ENCODE results near the gene MTUS2.
"Not testable (repeated sequence)": the region's sequence is repeated elsewhere in the genome, so short reads cannot be mapped to it uniquely, and the experiment has no call there.

MTUS2 gene

DNA sequence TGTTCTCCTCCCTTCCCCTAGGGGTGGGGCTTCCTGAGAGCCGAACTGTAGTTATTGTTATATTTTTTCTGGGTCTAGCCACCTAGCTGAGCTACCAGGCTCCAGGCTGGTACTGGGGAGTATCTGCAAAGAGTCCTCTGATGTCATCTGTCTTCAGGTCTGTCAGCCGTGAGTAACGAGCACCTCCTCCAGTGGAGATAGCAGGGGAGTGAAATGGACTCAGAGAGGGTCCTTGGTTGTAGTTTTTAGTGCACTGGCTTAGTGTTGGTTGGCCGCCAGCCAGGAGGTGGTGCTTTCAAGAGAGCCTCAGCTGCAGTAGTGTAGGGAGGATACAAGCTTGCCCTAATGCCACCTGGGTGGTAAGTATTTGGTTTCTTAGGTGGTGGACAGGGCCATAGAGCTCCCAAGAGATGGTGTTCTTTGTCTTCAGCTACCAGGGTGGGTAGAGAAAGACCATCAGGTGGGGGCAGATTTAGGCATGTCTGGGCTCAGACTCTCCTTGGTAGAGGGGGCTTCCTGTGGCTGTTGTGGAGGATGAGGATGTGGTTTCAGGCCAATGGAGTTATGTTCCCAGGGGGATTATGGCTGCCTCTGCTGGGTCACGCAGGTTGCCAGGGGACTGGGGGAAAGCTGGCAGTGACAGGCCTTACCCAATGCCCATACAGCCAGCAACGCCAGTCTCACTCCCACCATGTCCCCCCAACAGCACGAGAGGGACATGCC, 525.9 kb downstream of the MTUS2 start:
- not testable (repeated sequence) for DNase-seq

- DNase-seq: no peak
Observed at GRCh38 chr13:29355029-29355428, 534.9 kb downstream of the MTUS2 start.

DNA sequence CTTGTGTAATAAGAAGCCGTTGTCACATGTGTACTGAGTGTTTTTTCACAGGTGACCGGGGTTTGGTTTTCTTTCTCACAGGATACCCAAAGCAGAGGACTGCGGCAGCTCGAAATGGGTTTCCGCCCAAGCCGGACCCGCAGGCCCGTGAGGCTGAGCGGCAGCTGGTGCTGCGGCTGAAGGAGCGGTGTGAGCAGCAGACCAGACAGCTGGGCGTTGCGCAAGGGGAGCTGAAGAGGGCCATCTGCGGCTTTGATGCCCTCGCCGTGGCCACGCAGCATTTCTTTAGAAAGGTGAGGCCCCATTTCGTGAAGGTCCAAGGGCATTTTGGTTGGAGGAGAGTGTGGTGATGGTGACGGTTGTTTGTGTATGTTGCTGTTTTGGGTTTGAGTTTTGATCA, 539.0 kb downstream of the MTUS2 start:
- DNase-seq: no peak

DNA sequence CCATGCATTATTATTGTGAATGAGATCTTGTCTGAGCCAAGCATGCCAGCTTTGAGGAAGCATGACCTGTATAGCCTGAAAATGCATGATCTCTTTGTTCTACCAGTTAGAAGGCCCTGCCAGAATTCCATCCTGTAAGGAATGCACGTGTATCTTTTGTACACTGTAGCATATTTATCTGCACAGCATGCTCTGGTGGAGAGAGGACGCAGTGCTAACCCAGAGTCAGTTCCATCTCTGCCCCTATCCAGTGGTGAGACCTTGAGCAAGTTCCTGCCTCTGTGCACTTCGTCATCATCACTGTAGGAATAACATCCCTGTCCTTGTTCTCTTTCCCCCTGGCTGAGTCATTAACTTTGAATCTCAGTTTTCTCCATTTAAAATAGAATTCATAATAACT, 541.6 kb downstream of the MTUS2 start:
- no peak for DNase-seq

DNA sequence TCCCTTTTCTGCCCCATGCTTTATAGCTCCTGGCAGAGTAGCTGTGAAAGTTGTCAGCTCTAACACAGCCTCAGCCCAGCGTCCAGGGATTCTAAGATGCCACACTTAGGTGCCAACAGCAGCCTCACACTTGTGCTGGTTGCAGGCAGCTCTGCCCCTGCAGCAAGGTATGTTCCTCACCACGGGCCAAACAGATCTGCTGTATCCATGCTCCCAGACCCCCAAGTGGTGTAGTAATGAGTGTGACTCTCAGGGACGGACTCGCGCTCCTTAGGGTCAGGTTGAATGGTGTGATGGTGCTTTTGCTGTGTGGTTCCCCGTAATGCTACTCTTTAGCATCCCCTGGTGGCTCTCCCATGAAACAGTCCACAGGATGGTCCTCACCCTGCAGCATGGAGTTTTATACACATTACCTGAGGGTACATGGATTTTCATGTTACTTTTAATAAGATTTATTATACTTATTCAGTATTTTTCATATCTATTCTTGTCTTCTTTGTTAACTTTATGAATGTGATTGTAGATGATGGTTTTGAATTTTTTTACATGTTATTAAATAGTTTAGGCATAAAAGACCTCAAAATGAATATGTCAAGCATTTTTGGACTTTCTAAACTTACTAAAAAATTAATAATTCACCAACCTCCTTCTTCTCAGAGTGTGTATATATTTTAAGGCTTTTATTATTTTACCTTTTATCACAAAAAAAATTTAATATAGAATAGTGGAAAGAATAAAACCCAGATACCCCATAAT, 542.9 kb downstream of the MTUS2 start:
- DNase-seq: no peak

DNA sequence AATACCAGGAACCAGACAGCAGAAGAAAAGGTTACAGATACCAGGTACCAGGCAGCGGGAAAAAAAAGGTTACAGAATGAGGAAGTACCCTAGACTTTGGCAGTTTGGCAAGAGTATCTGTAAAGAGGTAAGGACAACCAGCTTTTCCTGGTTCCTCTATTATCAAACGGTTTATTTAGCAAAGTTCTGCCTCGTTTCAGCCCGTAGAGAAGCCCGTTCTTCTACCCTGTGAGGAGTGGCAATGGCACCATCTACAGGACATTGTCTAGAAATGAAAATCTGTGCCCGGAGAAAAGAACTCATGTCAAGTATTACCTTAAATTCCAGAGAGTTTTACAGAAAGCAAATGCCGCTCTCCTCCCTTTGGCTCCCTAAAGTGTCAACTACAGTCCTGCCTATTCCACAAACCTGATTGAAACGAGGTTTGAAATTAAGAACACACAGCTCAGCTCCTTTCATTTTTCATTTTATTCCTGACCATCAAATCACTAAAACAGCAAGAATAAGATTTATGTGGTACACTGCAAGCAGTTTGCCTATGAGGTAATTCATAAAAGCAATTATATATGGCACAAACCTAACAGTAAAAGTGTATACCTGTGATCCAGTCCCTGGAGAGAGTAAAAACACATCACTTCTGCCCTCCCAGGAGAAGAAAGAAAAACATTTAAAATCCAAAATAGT, 549.1 kb downstream of the MTUS2 start:
- DNase-seq: no peak

GRCh38 chr13:29379281-29379680, 559.1 kb downstream of the MTUS2 start:
- no peak for DNase-seq

DNA sequence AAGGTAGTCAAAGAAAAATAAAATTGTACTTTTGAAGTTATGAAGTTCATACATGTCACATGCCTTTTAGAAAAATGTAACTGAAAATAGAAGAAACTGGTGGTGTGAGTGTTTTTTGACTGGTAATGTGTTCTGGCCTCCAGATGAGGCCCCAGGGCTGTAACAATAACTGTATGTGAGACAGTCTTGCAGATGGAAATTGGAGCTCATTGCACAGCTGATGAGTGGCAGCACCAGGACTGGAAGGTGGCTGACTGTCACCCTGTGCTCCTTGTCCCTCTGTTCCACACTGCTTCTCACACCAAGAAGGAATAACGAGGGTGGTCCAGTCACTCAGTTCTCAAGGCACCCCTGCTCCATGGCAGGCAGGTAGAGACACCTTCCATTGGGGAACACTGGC, 559.7 kb downstream of the MTUS2 start:
- no peak for DNase-seq

GRCh38 chr13:29382021-29382420, 561.9 kb downstream of the MTUS2 start:
- DNase-seq: no peak

DNA sequence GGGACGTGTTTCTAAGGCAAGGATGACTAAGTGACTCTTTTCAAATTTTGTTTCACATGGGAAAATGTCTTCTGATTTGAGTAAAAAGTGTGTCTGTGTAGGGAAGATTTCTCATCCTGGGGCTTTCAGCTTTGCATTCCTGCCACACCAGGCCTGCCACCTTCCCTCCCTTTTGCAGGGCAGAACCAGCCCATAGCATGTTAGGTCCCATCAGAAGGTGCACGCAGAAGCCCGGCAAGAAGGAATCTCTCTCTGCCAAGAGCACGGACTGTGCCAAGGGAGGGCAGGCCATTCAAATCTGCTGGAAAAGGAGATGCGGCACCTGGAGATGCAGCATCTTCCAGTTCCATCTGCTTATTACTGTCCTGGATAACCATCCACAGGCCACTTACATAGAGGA, 563.3 kb downstream of the MTUS2 start:
- DNase-seq: no peak

DNA sequence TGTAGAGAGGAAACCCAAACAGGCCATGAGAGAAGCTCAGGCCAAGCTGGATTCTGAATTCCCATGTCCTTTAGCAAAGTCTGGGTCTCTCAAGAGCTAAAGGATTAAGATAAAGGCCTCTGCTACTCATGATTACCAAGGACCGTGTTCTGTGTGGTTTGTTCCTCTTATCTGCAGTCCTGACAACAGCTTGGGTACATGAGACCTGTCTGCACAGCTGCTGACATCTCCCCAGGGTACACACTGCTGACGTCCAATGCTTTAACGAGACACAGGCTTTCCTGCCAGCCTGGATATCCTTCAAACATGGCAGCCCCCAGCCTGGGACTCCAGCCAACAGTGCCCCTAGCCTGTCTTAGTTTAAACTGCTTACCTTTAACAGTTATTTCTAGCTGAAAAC, 564.3 kb downstream of the MTUS2 start:
- no peak for DNase-seq

DNA sequence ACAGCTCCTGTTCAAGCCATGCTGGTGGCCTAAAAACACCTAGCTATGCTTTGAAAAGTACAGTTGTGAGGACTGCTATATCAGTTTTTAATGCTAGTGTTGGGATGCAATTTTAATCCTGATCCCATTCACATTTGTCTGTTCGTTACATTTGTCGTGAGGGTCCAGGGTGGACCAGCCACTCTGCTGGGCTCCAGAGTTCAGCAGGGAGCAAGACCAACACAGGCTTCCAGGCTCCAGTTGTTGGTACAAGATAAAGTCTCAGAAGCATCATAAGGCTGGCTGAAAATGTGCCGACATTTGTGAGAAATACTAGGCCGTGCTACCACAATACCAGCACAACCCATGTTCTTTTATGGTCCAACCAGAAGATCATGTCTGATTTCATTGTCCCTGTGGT, 564.7 kb downstream of the MTUS2 start:
- DNase-seq: no peak

DNA sequence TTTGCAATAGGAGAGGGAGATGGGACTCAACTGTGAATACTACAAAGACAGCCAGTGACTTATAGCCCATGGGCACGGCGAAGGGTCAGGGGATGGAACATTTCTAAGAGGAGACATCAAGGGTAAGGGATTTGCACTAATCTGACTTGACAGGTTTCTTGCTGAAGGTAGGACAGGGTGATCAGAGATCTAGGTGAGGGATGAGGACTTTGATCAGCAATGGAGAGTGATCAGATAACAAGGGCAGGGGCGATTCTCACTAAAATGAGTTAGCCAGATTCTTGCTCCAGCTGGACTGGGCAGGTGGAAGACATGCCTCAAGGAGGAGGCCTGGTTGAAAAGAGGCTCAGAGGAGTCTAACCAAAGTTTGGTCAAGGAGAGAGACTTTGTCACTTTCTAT, 566.1 kb downstream of the MTUS2 start:
- DNase-seq: no peak

DNA sequence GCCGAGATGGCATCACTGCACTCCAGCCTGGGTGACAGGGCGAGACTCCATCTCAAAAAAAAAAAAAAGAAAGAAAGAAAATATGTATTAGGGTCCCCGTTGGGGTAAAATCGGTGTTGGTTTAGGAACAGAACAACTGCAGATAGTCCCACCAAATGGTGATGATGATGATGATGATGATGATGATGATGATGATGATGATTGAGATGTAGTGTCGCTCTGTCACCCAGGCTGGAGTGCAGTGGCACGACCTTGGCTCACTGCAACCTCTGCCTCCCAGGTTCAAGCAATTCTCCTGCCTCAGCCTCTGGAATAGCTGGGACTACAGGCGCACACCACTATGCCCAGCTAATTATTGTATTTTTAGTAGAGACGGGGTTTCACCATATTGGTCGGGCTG, 570.5 kb downstream of the MTUS2 start:
- not testable (repeated sequence) for DNase-seq

GRCh38 chr13:29396446-29396845, 576.3 kb downstream of the MTUS2 start:
- DNase-seq: no peak

DNA sequence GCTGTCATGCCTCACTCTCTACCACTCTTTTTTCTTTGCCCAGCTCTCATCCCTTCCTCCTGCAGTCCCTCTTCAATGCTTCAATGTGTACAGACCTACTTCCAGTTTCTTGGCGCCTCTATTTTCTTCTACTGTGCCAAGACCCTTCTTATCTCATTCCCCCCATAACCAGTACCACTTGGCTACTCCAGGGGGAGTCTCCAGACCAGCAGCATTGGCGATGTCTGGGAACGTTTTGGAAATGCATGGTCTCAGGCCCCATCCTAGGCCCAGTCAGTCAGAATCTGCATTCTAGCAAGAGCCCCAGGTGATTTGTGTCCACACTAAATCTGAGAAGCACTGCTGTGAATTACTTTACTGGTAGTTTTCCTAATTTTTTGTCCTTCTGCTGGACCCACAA, 577.1 kb downstream of the MTUS2 start:
- no peak for DNase-seq

- no peak for DNase-seq
Observed at GRCh38 chr13:29402166-29402636, 582.1 kb downstream of the MTUS2 start.

DNA sequence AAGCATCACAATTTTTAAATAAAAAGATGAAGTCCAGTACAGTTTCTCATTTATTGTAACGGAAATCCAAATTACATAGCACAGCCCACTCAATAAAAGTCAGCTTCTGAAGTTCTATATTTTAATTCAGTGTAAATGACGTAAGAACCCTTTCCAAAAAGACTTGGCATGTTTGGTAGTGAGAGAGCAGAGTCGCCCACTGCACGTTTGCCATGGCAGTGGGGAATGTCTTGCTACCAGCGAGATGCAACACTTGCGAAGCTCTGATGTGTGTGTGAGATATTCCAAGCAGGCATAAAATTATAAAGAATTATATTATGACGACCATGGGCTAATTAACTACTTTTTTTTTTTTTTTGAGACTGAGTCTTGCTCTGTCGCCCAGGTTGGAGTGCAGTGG, 585.3 kb downstream of the MTUS2 start:
- DNase-seq: no peak

DNA sequence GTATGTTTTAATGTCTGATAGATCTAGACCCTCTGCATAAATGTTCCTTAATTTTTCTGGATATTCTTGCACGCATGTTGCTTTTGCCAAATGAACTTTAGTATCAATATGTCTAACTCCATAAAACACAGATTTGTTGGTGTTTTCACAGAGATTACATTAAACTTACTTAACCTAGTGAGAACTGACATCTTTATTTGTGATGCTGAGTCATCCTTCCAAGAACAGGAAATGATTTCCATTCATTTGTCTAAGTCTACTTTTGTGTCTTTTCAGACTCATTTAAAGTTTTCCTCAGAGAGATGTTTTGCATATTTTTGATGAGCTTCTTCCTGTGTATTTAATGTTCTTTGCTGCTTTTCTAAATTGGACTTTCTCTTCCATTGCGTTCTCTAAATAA, 591.3 kb downstream of the MTUS2 start:
- no peak for DNase-seq

DNA sequence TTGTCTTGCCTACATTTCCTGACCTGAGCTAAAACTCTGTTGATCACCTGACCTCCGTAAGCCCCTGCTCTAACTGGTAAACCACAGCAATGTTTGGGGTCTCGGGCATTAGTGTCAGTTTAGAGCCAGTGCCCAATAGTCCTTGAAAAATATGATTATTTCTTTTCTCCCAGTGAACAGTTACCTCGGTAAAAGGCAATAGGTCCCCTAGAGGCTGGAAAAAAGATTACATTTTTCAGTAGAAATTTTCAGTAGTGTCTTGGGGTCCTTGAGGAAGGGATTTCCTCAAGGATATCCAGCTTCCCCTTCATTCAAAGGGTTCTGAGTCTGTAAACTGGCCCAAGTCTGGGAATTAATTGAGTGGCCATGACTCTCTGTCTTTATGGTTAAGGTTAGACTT, 597.9 kb downstream of the MTUS2 start:
- no peak for DNase-seq

GRCh38 chr13:29421118-29421517, 601.0 kb downstream of the MTUS2 start:
- DNase-seq: no peak

- DNase-seq: no peak
Observed at GRCh38 chr13:29422015-29422414, 601.9 kb downstream of the MTUS2 start.

DNA sequence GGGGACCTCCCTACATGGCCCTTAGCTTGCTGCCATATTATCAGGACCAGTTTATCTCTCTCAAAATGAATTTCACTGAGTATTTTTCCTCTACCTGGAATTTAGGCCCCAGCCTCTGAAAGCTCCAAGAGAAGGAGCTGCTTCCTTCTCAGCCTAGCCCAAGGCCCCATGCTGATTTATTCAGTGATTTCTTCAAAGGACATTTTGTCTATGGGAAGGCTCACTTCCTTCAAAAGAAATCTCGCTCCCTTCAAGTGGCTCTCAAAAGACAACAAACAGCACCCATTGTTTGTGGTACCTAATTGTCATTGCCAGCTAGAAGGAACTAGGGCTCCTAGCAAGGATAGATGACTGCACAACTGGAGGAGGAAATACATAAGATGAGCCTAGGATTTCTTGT, 602.9 kb downstream of the MTUS2 start:
- no peak for DNase-seq

DNA sequence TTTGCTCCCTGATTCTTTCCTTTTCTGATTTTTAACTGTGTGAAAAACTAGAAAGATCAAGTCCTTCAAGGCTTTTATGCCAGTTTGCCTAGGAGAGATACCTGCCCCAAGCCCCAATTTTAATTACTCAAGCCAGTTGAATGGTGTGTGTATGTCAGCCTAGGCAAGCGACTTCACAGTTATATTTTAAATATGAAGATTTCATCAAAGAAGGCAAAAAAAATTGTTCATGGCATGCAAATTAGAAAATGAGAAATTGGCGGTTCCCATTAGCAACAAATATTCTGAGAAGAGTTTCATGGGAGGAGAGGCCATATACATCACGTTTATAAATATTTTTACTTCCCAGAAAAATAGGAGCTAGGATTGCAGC, 607.8 kb downstream of the MTUS2 start:
- no peak for DNase-seq

Measured in amniotic stem cell (primary cell).